ENCODE results near the gene WDR7.

DNA sequence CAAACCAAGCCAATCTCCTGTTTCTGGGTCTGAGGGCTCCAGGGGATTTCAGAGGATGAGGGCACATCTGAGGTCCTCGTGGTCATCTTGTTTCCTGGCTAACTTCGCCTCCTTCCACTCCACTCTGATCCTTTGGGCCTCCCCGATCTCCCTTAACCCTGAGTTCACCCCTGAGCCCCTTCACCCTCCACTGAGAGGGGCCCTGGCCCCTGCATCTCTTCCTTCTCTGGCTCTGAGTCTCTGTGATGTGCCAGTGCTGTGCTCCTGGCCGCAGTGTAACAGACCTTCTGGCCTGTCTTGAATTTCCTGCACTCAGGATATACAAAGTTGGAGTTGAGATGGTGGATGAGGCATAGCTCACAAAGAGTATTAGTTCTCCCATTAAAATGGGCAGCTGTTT, 411.0 kb downstream of the WDR7 start:
- TF ChIP-seq POLR2A (IDR thresholded peaks at IDR 0.05) (no peak), CTCF (IDR thresholded peaks at IDR 0.05) (no peak)
